ENCODE data around the gene BST2.

GRCh38 chr19:17393002-17393401, 12.4 kb downstream of the BST2 start:
- TF ChIP-seq, protein P1, sequence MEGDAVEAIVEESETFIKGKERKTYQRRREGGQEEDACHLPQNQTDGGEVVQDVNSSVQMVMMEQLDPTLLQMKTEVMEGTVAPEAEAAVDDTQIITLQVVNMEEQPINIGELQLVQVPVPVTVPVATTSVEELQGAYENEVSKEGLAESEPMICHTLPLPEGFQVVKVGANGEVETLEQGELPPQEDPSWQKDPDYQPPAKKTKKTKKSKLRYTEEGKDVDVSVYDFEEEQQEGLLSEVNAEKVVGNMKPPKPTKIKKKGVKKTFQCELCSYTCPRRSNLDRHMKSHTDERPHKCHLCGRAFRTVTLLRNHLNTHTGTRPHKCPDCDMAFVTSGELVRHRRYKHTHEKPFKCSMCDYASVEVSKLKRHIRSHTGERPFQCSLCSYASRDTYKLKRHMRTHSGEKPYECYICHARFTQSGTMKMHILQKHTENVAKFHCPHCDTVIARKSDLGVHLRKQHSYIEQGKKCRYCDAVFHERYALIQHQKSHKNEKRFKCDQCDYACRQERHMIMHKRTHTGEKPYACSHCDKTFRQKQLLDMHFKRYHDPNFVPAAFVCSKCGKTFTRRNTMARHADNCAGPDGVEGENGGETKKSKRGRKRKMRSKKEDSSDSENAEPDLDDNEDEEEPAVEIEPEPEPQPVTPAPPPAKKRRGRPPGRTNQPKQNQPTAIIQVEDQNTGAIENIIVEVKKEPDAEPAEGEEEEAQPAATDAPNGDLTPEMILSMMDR (IDR thresholded peaks at IDR 0.05; ENCODE audit: borderline replicate concordance, extremely low read depth, low read length, poor library complexity, severe bottlenecking): no peak
- TF ChIP-seq EZH2 (IDR thresholded peaks at IDR 0.05; ENCODE audit: borderline replicate concordance, low read depth, low read length, severe bottlenecking): no peak

Measured in DND-41 (cell line).